Spinal cord (tissue), 10 donors: ENCODE data around the gene SERTAD1. TPM values are rescaled to one million over a fixed set of nuclear protein-coding genes. Genes with fewer than 3 reads are reported as not detected.

ENCODE experiments used
- DNase-seq, 6 donors: peaks; one replicate each; pipeline versions ENCODE4 v3.0.0 to v3.0.0-alpha.2; 2013 to 2015; ENCODE audit warnings: low spot score in 6 of 6, low read depth in 4 of 6
- H3K27ac ChIP-seq: one replicate; pipeline ENCODE4 v1.5.1; 2013; ENCODE audit warnings: low read depth, low read length, control low read depth
- H3K27me3 ChIP-seq: one replicate; pipeline ENCODE4 v1.6.1; 2013; ENCODE audit warnings: low read length; ENCODE audit not compliant: control insufficient read depth, insufficient read depth
- H3K36me3 ChIP-seq: one replicate; pipeline ENCODE4 v1.6.1; 2013; ENCODE audit warnings: low read length; ENCODE audit not compliant: control insufficient read depth, insufficient read depth
- H3K4me1 ChIP-seq: one replicate; pipeline ENCODE4 v1.6.1; 2013; ENCODE audit warnings: low read length; ENCODE audit not compliant: control insufficient read depth, insufficient read depth
- H3K4me3 ChIP-seq: one replicate; pipeline ENCODE4 v1.5.1; 2013; ENCODE audit warnings: low read depth, low read length, control low read depth
- H3K9me3 ChIP-seq: one replicate; pipeline ENCODE4 v1.6.1; 2013; ENCODE audit warnings: low read length; ENCODE audit not compliant: control insufficient read depth, insufficient read depth
- WGBS: methylation state at CpG from one replicate; pipeline ENCODE4 v1.1.5; 2013; ENCODE audit warnings: missing lambda C conversion rate; ENCODE audit not compliant: insufficient coverage; 5-methylcytosine and 5-hydroxymethylcytosine counted together
- polyA plus RNA-seq, 2 donors: library from polyadenylated mRNA; unstranded; fragments of 120-200 nt; gene quantifications; one replicate each; pipeline ENCODE4 v1.2.1, GENCODE V29; 2013; ENCODE audit not compliant: insufficient read length in 2 of 2
- total RNA-seq, 2 donors: library from RNA; depleted of rRNA in 1 of 2; stranded (reverse); fragments of 120-200 nt in 1 of 2; fragments of >200 nt in 1 of 2; gene quantifications; one replicate each; pipeline versions ENCODE4 v1.2.3 to v1.2.4, GENCODE V29; 2013 to 2014
- donor health status: healthy.

The SERTAD1 gene
- total and polyA plus RNA-seq, 4 donors, result 4.9 to 11.4 (median 6.8) TPM

DNA sequence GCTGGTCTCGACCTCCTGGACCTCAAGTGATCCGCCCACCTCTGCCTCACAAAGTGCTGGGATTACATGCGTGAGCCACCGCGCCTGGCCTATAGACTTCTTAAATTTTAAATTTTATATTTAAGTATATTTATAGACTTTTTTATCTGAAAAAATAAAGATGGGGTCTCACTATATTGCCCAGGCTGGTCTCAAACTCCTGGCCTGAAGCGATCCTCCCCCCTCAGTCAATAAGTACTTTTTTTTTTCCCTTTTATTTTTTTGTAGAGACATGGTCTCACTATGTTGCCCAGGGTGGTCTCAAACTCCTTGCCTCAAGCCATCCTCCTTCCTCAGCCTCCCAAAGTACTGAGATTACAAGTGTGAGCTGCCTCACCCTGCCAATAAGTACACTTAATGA is 1.9 kb downstream of the SERTAD1 start:
- Histone ChIP-seq H3K27me3 (no peaks in the 10 kb centered on the region), H3K4me3 (no peak overlapping the region), H3K36me3 (peaks cover 10% of the 10 kb centered on the region), H3K27ac (peak overlapping the region; percentile 97), H3K9me3 (no peaks in the 10 kb centered on the region), H3K4me1 (peaks cover 28% of the 10 kb centered on the region)
- no peak for DNase-seq
- no CpG with 5 or more reads among the region's 6 CpGs for WGBS

DNA sequence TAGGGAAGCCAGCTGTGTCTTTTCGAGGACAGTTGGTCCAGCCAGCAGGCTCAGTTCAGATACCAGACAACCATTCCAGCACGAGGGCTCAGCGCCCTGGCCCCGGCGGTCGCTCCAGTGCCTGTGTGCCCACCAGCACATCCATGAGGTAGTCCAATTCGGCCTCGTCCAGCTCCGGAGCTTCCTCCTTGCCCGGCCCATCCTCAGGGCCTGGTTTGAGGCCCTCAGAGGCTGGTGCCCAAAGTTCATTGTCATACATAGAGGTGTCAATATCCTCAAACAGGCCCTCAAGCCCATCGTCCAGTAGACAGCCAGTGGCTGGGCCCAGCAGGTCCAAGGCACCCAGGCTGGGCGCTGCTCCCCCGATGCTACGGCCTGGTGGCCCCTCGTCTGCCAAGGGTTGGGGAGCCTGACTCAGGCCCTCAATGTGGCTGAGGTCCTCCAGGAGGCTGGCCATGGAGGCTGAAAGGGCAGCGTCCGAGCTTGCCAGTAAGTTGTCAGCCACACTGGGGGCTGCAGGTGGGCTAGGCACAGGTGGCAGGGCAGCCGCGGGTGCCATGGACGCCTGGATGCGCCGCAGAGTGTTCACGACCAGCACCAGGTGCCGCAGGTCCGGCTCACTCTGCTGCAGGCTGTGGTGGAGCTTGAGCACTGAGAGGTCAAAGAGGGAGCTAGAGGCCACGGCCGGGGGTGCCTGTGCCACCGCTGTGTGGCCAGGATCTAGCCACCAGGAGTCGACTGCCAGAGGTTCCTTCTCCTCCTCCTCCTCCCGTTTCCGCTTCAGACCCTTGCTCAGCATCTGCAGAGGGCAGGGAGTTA is 2.8 kb downstream of the SERTAD1 start:
- Histone ChIP-seq H3K9me3 (no peaks in the 10 kb centered on the region), H3K27me3 (no peaks in the 10 kb centered on the region), H3K4me1 (peaks cover 28% of the 10 kb centered on the region), H3K27ac (no peak overlapping the region), H3K4me3 (no peak overlapping the region), H3K36me3 (peaks cover 10% of the 10 kb centered on the region)
- no peak for DNase-seq
- WGBS, result 92% methylated on average over 28 of the region's 31 CpGs

DNA sequence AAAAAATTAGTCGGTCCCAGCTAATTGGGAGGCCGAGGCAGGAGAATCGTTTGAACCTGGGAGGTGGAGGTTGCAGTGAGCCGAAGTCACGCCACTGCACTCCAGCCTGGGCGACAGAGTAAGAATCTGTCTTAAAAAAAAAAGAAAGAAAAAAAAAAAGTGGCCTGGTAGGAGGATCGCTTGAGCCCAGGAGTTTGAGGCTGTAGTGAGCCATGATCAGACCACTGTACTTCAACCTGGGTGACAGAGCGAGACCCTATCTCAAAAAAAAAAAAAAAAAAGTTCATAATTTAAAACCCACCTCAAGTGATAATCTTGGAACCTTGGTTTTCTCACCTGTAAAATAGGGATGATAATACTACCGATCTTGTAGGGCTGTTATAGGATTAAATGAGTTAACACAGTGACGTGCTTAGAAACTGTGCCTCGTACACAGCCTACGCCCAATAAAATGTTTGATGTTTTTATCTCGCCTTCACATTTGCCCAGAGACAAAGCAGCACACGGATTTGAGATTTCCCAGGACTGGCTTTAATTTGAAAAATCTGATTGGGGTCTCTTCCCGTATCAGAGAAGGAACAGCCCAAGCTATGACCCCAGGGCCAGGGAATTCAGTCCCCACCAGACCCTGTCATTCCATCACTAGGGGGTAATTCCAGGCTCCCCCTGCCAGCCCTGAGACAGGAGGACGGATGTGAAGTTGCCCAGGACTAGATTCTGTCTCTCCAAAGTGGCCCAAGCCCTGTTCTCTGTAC is 3.6 kb downstream of the SERTAD1 start:
- Histone ChIP-seq H3K4me3 (no peak overlapping the region), H3K27ac (peak overlapping the region; percentile 99), H3K4me1 (peaks cover 34% of the 10 kb centered on the region), H3K36me3 (peaks cover 10% of the 10 kb centered on the region), H3K27me3 (no peaks in the 10 kb centered on the region), H3K9me3 (no peaks in the 10 kb centered on the region)
- no peak for DNase-seq
- 92% methylated on average over 14 of the region's 16 CpGs for WGBS

DNA sequence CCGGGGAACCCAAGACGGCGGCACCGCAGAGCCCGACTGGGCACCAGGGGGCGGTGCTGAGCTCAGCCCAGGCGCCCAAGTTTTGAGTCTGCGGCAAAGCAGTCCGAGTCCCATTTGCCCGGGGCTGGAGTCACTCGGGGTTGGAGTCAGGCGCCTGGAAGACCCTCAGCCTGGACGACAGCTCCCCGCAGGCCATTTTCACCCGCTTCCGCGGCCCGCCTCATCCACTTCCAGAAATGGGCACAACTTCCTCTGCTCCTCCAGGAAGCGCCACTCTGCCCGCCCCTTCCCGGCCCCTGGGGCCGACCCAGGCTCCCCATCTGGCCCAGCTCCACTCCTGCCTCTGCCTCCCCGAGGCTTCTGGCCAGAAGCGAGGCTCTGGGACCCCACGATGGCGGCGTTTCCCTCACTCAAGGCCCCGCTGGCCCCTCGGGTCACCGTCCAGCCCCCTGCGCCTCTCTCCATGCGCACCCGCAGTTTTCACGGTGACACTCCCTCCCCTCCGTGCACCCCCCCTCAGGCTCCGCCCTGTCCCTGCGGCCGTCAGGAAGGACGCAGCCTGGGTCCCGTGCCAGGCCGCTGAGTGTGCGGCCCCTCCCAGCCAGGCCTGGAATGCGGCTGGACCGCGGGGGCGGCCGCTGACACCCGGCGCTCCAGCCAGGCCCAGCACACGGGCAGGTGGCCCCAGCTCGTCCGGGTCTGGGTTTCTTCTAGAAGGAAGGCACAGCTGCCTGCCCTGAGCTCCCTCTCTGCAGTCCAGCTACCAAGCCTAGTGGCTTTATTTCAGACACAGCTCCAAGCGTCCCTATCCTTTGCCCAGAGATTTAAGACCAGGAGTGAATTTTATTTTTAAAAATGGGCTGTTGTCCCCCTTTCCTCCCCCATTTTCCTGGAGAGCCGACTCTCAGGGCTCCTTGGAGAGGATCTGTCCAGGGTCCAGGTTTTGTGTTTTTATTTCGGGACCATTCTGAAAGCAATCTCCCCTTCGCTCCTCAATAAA is 4.7 kb downstream of the SERTAD1 start:
- WGBS, result under 1% methylated on average over 52 of the region's 56 CpGs
- Histone ChIP-seq H3K36me3 (peaks cover 10% of the 10 kb centered on the region), H3K27ac (peak overlapping the region; percentile 99), H3K4me3 (peak overlapping the region; percentile 78), H3K27me3 (no peaks in the 10 kb centered on the region), H3K9me3 (no peaks in the 10 kb centered on the region), H3K4me1 (peaks cover 35% of the 10 kb centered on the region)
- DNase-seq, result peak in 4 of 6 donors; percentile 42 to 93 (median 70)

DNA sequence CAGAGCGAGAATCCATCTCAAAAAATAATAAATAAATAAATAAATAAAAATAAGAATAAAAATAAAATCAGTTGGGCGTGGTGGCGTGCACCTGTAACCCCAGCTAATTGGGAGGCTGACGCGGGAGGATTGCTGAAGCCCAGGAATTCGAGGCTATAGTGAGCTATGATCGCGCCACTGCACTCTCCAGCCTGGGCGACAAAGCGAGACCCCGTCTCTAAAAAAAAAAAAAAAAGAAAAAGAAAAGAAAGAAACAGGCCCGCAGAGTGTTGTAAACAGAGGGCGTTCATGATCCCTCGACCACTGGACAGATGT is 5.4 kb downstream of the SERTAD1 start:
- no peaks in the 10 kb centered on the region for H3K27me3 ChIP-seq
- H3K9me3 ChIP-seq, result no peaks in the 10 kb centered on the region
- 21% methylated on average over 9 of the region's 14 CpGs for WGBS
- peak overlapping the region; percentile 99 for H3K27ac ChIP-seq
- peaks cover 35% of the 10 kb centered on the region for H3K4me1 ChIP-seq
- H3K4me3 ChIP-seq, result peak overlapping the region; percentile 78
- H3K36me3 ChIP-seq, result peaks cover 10% of the 10 kb centered on the region
- no peak for DNase-seq

DNA sequence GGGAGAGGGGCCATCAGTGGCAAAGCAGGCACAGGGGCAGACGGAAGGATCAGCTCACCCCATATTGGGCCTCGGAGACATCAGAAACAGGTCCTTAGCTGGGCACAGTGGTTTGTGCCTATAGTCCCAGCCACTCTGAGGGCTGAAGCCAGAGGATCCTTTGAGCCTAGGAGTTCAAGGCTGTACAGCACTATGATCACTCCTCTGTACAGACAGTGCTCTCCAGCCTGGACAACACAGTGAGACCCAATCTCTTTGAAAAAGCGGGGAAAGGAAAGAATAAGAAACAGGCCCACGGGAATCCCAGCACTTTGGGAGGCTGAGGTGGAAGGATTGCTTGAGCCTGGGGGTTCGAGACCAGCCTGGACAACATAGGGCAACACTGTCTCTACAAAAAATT is 6.0 kb downstream of the SERTAD1 start:
- Histone ChIP-seq H3K27me3 (no peaks in the 10 kb centered on the region), H3K4me3 (no peak overlapping the region), H3K4me1 (peaks cover 36% of the 10 kb centered on the region), H3K36me3 (peaks cover 10% of the 10 kb centered on the region), H3K9me3 (no peaks in the 10 kb centered on the region), H3K27ac (no peak overlapping the region)
- DNase-seq, result no peak
- WGBS, result 91% methylated on average over 5 of the region's 5 CpGs

DNA sequence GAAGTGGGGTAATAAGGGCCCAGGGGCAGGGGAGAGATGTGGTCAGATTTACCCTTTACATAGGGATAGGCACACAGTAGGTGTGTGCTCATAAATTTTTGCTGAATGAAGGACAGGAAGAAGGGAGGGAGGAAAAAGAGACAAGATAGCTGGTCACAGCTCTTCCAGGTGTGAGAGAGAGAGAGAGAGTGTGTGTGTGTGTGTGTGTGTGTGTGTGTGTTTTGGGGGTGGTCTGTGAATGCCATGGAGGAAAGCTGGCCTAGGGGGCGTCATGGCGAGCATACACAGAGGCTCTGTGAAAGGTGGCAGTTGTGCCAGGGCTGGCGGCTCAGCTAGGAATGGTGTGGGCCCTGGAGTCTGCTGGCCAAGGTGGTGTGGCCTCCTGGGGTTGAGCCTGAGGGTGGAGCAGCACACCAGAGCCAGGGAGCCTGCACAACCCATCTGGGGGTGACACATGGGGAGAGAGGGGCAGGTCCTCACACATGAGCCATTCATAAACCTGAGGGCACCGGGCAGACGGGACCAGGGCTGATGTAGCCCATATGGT is 6.7 kb downstream of the SERTAD1 start:
- Histone ChIP-seq H3K36me3 (peaks cover 10% of the 10 kb centered on the region), H3K27me3 (no peaks in the 10 kb centered on the region), H3K27ac (no peak overlapping the region), H3K4me3 (no peak overlapping the region), H3K4me1 (peaks cover 37% of the 10 kb centered on the region), H3K9me3 (no peaks in the 10 kb centered on the region)
- 54% methylated on average over 5 of the region's 5 CpGs for WGBS
- DNase-seq, result no peak

DNA sequence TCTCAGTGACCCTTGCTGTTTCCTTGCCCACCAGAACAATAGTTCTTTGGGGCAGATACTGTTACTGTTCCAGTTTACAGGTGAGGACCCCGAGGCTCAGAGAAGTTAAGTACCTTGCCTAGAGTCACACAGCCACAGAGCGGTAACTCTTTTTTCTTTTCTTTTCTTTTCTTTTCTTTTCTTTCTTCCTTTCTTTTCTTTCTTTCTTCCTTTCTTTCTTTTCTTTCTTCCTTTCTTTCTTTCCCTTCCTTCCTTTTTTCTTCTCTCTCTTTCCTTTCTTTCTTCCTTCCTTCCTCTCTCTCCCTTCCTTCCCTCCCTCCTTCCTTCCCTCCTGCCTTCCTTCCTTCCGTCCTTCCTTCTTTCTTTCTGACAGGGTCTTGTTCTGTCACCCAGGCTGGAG is 7.8 kb downstream of the SERTAD1 start:
- peaks cover 44% of the 10 kb centered on the region for H3K4me1 ChIP-seq
- no peak overlapping the region for H3K4me3 ChIP-seq
- DNase-seq, result no peak
- 82% methylated on average over 3 of the region's 3 CpGs for WGBS
- peak overlapping the region; percentile 59 for H3K27ac ChIP-seq
- no peaks in the 10 kb centered on the region for H3K27me3 ChIP-seq
- H3K9me3 ChIP-seq, result no peaks in the 10 kb centered on the region
- H3K36me3 ChIP-seq, result peaks cover 6% of the 10 kb centered on the region

DNA sequence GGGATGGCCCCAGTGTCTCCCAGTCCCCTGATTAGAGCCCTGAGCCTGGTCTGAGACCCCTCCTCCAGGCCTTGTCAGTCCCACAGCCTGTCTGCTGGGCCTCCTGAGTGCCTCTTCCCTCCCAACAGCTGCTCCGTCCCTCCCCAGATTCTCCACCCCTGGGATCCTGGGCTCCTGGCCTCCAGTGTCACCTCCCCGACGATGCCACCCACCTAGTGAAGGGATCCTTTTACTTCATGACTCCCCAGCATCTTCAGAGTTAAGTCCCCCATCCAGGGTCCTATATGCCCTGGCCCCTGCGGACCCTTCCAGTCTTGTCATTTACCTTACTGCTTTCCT is 8.2 kb downstream of the SERTAD1 start:
- H3K4me3 ChIP-seq, result no peak overlapping the region
- peaks cover 2% of the 10 kb centered on the region for H3K36me3 ChIP-seq
- no peaks in the 10 kb centered on the region for H3K9me3 ChIP-seq
- peaks cover 47% of the 10 kb centered on the region for H3K4me1 ChIP-seq
- peak overlapping the region; percentile 59 for H3K27ac ChIP-seq
- no peak for DNase-seq
- WGBS, result 72% methylated on average over 4 of the region's 4 CpGs
- no peaks in the 10 kb centered on the region for H3K27me3 ChIP-seq
